Neuron (in vitro differentiated cells): ENCODE measurements around the gene CSNK1E.
"Not testable (repeated sequence)": the region's sequence is repeated elsewhere in the genome, so short reads cannot be mapped to it uniquely, and the experiment has no call there.

Experiments used
- H2AFZ ChIP-seq: one replicate; pipeline ENCODE4 v1.6.1; 2013; ENCODE audit warnings: low read depth, mild to moderate bottlenecking, inconsistent platforms, low read length, moderate library complexity
- H3K27me3 ChIP-seq: one replicate; pipeline ENCODE4 v1.6.1; 2013; ENCODE audit warnings: low read length; ENCODE audit not compliant: insufficient read depth
- H3K36me3 ChIP-seq: one replicate; pipeline ENCODE4 v1.6.1; 2013; ENCODE audit warnings: low read length; ENCODE audit not compliant: insufficient read depth
- H3K4me1 ChIP-seq: one replicate; pipeline ENCODE4 v1.6.1; 2013; ENCODE audit warnings: low read length; ENCODE audit not compliant: insufficient read depth
- H3K4me3 ChIP-seq: 2 replicates; pipeline ENCODE4 v1.5.1; 2013; ENCODE audit warnings: mild to moderate bottlenecking, low read length, moderate library complexity
- H3K9me3 ChIP-seq: one replicate; pipeline ENCODE4 v1.6.1; 2013; ENCODE audit warnings: low read length

CSNK1E gene

DNA sequence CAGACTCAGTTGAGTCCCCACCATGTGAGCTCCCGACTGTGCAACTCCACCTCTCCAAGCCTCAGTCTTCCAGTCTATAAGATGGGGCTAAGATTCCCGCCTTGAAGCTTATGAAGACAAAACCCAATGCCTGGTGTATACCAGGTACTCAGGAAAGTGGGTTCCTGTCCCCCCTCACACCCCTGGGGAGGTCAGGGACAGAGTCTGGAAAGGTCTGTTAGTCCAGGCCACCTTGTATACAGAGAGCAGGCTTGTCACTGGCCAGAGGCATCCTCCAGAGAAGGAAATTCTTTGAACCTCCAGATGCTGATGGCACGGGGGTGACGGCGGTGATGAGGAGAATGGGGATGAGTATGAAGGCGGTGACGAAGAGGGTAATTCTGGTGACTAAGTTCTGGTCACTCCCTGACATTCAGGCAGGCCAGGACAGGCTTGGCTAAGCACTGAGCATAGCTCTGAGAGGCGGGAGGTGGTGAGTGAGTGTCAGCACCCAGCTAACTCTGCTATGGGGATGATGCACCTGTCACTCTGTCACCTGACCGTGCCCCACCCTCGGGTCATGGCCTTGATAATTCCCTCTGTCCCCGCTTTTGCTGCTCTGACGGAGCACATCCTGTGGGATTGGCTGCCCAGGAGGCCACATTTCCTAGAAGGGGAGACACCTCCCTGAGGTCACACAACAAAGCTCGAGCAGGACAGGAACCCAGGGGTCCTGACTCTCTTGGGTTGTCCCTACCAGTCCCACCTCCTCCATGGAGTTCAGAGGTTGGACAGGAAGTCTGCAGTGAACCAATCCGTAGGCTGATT is 30.9 kb upstream of the CSNK1E start:
- Histone ChIP-seq H3K4me3 (no peak overlapping the region), H3K9me3 (no peaks in the 10 kb centered on the region), H3K4me1 (no peaks in the 10 kb centered on the region), H3K27me3 (no peaks in the 10 kb centered on the region), H3K36me3 (no peaks in the 10 kb centered on the region), H2AFZ (no peak overlapping the region)

DNA sequence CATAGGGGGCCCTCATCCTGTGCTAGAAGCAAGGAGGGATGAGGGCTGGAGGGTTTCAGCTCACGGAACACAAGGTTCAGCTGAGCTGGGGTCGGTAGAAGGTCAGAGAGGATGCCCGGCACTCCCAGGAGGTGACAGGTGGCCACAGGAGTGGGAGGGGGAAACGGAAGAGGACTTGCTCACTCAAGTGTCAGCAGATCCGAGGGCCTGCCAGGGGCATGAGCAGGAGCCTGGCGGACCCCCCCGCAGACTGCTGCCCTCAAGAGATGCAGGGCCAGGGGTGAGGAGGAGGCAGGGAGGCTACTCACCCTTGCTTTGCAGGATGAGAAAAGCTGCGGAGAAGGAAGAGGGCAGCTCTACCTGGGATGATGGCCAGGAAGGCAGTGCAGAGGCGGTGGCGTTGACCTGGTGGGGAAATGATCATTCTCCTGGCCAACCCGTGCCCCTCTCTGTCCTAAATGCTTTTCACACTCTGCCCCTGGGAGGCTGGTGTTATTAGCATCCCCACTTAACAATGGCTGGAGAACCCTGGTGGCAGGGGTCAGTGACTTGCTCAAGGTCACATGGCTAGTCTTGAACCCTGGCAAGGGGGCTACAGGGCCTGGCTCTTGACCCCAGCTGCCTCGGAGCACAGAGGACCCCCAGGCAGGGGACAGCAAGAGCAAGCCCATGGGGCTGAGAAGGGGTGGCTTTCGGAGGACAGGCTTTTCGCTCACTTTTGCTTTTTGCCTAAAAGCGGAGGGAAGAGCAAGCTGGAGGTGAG is 30.1 kb upstream of the CSNK1E start:
- Histone ChIP-seq H3K4me3 (no peak overlapping the region), H2AFZ (no peak overlapping the region), H3K27me3 (no peaks in the 10 kb centered on the region), H3K4me1 (no peaks in the 10 kb centered on the region), H3K36me3 (no peaks in the 10 kb centered on the region), H3K9me3 (no peaks in the 10 kb centered on the region)

DNA sequence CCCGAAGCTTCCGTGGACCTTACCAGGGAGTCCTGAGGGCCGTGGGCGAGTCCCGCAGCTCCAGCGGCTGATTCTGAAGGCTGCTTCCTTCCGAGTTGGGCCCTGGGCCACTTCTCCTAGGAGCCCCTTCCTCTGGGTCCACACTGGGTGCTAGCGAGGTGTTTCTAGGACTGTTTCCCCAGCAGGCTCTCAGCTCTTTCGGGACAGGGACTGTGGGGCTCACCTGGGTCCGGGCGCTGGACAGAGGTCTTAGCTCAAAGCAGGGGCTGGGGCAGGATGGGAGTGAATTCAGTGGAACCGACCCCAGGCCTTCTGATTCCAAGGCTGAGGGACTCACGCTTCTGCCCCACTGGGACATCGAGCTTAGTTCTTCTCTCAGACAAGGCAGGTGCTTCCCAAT is 29.3 kb upstream of the CSNK1E start:
- Histone ChIP-seq H3K4me1 (no peaks in the 10 kb centered on the region), H3K9me3 (no peaks in the 10 kb centered on the region), H3K36me3 (no peaks in the 10 kb centered on the region), H2AFZ (no peak overlapping the region), H3K4me3 (no peak overlapping the region), H3K27me3 (no peaks in the 10 kb centered on the region)

DNA sequence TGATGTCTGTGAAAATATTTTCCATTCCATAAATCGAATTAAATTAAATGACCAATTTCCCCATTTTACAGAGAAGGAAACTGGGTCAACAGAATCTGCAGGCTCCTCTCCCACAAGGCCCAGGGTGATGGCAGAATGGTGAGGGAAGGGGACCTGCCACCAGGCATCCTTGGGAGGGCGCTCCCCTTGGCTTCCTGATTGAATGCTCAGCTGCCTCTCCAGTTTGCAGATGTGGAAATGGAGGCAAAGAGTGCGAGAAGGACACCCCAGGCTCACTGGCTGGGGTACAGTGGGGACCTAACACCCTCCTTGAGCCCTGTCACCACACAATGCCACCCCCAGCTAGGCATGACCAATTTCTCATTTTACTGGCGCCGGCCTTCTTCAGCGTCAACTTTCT is 28.5 kb upstream of the CSNK1E start:
- Histone ChIP-seq H3K4me1 (no peaks in the 10 kb centered on the region), H3K4me3 (no peak overlapping the region), H3K9me3 (no peaks in the 10 kb centered on the region), H2AFZ (no peak overlapping the region), H3K27me3 (no peaks in the 10 kb centered on the region), H3K36me3 (no peaks in the 10 kb centered on the region)

DNA sequence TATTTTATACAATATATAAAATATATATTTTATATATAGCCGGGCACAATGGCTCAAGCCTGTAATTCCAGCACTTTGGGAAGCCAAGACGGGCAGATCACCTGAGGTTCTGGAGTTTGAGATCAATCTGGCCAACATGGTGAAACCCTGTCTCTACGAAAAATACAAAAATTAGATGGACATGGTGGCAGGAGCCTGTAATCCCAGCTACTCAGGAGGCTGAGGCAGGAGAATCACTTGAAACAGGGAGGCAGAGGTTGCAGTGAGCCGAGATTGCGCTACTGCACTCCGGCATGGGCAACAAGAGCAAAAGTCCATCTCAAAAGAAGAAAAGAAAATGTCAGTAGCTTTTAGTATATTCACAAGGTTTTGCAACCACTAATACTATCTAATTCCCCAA is 22.7 kb upstream of the CSNK1E start:
- not testable (repeated sequence) for H3K36me3 ChIP-seq, H3K4me3 ChIP-seq, H3K27me3 ChIP-seq, H2AFZ ChIP-seq, H3K9me3 ChIP-seq, H3K4me1 ChIP-seq

DNA sequence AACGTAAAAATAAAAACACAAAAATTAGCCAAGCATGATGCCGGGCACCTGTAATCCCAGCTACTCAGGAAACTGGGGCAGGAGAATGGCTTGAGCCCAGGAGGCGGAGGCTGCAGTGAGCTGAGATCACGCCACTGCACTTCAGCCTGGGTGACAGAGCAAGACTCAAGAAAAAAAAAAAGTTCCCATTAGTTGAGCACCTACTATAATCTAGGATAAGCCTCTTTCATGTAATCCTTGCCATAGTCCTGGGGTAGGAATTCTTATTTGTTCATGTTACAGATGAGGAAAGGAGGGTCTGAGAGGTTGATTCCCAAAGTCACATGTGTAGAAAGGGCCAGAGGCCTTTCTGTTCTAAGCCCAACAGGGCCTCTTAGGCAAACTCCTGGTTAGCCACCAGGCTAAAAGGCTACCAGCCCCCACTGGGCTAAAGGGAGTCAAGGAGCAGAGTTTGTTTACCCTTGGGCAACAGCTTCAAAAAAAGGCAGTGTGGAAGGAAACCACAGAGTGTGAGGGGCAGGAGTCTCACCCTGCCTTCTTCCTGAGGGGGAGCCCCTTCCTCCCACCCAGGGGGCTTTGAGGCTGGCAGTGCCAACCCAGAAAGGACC is 21.6 kb upstream of the CSNK1E start:
- H2AFZ ChIP-seq = no peak overlapping the region
- no peaks in the 10 kb centered on the region for H3K9me3 ChIP-seq
- H3K4me1 ChIP-seq = peaks cover 6% of the 10 kb centered on the region

DNA sequence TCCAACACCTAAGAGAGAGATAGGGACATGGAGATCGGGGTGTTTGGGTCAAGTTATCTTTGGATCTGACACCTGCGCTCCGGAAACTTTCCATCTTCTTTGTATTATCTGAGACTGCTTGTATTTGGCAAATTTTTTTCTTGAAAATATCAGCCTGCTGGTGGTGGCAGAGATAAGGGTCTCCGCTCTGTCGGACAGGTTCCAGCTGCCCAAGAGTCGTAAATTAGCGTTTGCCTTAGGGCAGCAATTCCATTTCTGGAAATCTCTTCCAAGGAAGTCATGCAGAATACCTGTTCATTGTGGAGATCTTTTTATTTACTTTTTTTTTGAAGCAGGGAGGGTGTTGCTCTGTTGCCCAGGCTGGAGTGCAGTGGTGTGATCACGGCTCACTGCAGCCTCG is 19.5 kb upstream of the CSNK1E start:
- Histone ChIP-seq H3K4me3 (no peak overlapping the region), H3K36me3 (no peaks in the 10 kb centered on the region), H3K9me3 (no peaks in the 10 kb centered on the region), H2AFZ (no peak overlapping the region), H3K27me3 (no peaks in the 10 kb centered on the region), H3K4me1 (peaks cover 9% of the 10 kb centered on the region)

More for the DNA sequence above, 21.6 kb upstream of the CSNK1E start:
- no peaks in the 10 kb centered on the region for H3K36me3 ChIP-seq
- H3K27me3 ChIP-seq = no peaks in the 10 kb centered on the region
- no peak overlapping the region for H3K4me3 ChIP-seq

DNA sequence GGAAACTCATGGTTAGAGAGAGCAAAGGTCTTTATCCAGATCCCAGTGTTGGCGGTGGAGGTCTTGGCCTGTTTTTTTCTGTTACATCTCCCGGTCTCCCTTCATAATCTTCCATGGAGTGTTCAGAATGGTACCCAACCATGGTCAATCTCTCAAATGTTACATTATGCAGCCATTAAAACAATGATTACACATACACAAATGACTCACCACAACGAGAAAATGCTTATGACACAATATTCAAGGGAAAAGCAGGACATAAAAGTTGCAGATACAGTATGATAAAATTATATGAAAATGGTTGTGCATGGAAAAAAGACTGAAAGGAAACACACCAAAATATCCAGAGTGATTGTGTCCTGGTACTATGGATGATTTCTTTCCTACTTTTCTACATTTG is 17.8 kb upstream of the CSNK1E start:
- Histone ChIP-seq H2AFZ (no peak overlapping the region), H3K9me3 (no peaks in the 10 kb centered on the region), H3K36me3 (no peaks in the 10 kb centered on the region), H3K4me1 (peaks cover 9% of the 10 kb centered on the region), H3K4me3 (no peak overlapping the region), H3K27me3 (no peaks in the 10 kb centered on the region)

DNA sequence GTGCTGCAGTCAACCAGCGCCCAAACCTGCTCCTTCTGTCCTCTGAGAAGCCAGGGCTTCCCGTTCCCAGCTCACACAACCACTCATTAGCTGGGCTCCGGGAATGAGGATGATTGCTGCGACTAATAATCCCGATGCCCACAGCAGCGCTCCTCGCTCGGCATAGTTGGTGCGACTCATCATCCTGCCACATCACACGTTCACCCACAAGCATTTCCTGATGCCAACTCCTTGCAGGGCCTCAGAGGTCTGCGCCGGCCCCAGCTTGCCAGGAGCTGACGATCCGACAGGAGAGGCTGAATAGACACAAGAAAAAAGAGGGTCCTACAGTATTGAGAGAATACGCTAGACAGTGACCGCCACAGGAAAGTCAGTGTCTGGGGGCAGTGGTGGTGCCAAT is 10.6 kb upstream of the CSNK1E start:
- Histone ChIP-seq H3K36me3 (no peaks in the 10 kb centered on the region), H3K27me3 (no peaks in the 10 kb centered on the region), H3K4me1 (no peaks in the 10 kb centered on the region), H3K9me3 (no peaks in the 10 kb centered on the region), H3K4me3 (no peak overlapping the region), H2AFZ (no peak overlapping the region)

DNA sequence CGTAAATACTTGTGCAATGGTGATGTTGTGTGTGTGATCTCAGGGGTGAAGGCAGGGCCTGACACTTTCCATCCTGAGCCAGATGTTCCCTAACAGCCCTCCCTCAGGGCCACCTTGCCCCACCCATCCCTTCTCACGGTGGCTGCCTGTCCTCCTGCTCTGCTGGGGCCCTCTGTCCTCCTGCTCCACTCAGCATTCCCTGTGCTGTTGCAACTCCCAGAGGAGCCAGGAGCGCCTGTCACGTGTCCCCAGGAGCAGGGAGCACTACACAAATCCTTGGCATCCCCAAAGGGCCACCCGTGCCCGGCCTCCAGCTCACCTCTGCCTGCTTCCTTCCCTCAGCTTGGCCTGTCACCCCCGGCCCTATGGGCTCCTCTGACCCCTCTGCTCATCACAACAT is 10.2 kb upstream of the CSNK1E start:
- H2AFZ ChIP-seq = no peak overlapping the region
- no peaks in the 10 kb centered on the region for H3K27me3 ChIP-seq
- H3K36me3 ChIP-seq = no peaks in the 10 kb centered on the region
- H3K9me3 ChIP-seq = no peaks in the 10 kb centered on the region
- no peak overlapping the region for H3K4me3 ChIP-seq
- no peaks in the 10 kb centered on the region for H3K4me1 ChIP-seq

DNA sequence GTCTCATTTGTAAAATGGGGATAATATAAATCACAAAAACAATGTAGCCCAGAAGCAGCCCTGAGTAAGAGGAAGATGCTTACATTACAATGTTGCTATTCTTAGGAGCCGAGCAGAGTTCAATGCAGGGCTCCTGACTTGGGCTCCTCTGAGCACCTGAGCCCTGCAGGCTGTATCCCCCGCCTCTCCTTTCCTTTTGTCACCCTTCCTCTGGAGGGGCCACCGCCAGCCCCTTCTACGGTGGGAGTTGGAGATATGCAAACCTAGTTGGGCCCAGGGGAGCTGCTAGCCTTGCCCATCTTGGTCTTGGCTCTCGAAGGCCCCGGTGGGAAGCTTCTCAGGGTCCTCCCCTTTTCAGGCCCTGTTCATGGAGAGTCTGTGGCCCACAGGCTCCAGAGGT is 8.4 kb upstream of the CSNK1E start:
- no peaks in the 10 kb centered on the region for H3K36me3 ChIP-seq
- H3K4me1 ChIP-seq = no peaks in the 10 kb centered on the region
- no peak overlapping the region for H2AFZ ChIP-seq
- no peaks in the 10 kb centered on the region for H3K27me3 ChIP-seq
- no peak overlapping the region for H3K4me3 ChIP-seq
- no peaks in the 10 kb centered on the region for H3K9me3 ChIP-seq

DNA sequence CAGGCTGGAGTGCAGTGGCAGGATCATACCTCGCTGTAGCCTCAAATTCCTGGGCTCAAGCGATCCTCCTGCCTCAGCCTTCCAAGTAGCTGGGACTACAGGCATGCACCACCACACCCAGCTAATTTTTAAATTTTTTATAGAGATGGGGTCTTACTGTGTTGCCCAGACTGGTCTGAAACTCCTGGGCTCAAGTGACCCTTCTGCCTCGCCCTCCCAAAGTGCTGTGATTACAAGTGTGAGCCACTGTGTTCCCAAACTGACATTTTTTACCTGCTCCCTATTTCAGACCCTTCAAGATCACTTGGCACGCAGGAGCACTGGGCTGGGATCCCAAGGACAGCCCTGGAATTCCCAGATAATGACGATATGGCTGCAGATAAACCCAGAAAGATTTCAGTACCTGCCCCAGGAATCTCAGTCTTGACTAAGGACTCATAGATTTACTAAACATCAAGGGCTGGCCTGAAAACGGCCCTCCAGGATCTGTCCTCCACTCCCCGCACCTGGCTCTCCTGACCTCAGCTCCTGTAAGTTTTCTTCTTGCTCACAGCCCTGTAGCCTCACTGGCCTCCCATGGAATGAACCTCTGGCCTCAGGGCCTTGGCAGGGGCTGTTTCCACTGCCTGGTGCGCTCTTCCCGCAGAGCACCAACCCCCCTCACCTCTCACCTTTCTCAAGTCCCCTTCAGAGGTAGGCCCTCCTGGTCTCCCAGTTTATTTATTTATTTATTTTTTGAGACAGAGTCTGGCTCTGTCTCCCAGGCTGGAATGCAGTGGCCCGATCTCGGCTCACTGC is 3.6 kb upstream of the CSNK1E start:
- H3K4me1 ChIP-seq = peaks cover 12% of the 10 kb centered on the region
- no peak overlapping the region for H3K4me3 ChIP-seq
- no peak overlapping the region for H2AFZ ChIP-seq
- H3K27me3 ChIP-seq = no peaks in the 10 kb centered on the region
- H3K36me3 ChIP-seq = no peaks in the 10 kb centered on the region
- no peaks in the 10 kb centered on the region for H3K9me3 ChIP-seq
